Hypothalamus (tissue), 51 donors: ENCODE measurements around the gene GNPTAB.

ENCODE experiments used
- DNase-seq, 51 donors: peaks; one replicate each; lab custom pipeline; 2025; lab: John Stamatoyannopoulos, UW

Gene GNPTAB

GRCh38 chr12:101697930-101698799, 132.6 kb downstream of the GNPTAB start:
- DNase-seq: peak in 42 of 51 donors; percentile 14 to 78 (median 51)

- DNase-seq: peak in 45 of 51 donors; percentile 25 to 88 (median 53)
Observed at GRCh38 chr12:101697197-101697929, 133.4 kb downstream of the GNPTAB start, which contains the start of gene CHPT1. Gene CHPT1 (plus strand): TSS chr12:101697640. CDS start chr12:101697862, 222 bp downstream.

GRCh38 chr12:101696251-101697196, 134.2 kb downstream of the GNPTAB start:
- DNase-seq: peak in 25 of 51 donors; percentile 8 to 86 (median 34)

- no peak for DNase-seq
Observed at GRCh38 chr12:101695706-101696105, 135.1 kb downstream of the GNPTAB start.
